HG02798 (cell line): Measurements from ENCODE around the gene CPB2.

Source experiments
- ATAC-seq: cut with Tn5 transposase; IDR thresholded peaks from one replicate; pipeline ENCODE4 v1.9.1; 2021; ENCODE audit warnings: mild to moderate bottlenecking; ENCODE audit not compliant: unreplicated experiment, poor library complexity

CPB2 gene

DNA sequence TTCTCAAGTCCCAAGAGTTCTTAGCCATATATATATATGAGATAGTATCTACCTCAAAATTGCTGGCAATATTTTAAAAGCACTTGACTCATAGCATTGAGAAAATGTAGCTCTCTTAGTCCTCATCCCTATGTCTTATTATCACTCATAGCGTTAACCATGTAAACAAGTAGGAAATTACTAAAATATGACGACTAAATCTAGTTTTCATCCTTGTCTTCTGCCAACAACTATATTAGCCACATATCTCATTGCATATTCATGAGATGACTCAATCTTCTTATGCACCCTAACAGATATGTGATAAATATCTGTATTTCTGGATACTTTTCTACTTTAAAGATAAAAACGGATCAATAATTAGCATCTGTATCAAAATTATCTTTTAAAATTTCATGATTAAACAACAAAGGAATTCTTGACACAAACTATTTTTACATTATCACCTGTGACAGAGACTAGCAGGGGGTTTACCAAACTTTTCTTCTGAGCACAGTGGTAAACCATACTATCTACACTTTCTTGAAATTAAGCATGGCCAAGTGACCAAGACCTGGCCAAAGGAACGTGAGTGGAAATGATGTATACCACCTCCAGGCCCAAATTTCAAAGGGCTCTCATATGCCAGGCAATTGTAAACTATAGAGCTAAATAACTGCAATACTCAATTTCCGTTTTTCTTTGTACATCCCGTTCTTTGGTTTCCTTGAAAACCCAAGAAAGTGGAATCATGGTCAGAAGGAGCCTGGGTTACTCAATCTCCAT lies 98.0 kb downstream of the CPB2 start:
- no peak for ATAC-seq

GRCh38 chr13:46004491-46004890 lies 100.3 kb downstream of the CPB2 start:
- ATAC-seq = no peak
